ENCODE results near the gene ANKRD11.
"Not testable (repeated sequence)": the region's sequence is repeated elsewhere in the genome, so short reads cannot be mapped to it uniquely, and the experiment has no call there.

Gene ANKRD11

DNA sequence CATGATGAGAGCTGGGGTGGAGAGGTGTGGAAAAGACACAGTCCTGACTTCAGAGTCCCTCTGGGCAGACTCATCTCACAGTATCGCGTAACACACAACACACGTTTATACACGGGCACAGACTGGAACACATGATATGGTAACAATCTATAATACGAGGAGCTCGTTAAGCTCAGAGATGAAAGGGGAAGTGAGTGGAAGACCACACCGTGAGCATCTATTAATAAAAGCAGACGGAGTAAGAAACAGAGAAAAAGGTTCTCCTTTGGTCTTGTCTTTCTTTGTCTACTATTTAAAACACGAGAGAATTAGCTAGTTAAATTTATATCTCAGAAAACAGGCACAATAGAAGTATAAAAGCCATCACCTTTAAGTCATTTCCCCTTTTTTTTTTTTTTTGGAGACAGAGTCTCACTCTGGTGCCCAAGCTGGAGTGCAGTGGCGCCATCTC lies 13.5 kb downstream of the ANKRD11 start:
- no peak for DNase-seq

DNA sequence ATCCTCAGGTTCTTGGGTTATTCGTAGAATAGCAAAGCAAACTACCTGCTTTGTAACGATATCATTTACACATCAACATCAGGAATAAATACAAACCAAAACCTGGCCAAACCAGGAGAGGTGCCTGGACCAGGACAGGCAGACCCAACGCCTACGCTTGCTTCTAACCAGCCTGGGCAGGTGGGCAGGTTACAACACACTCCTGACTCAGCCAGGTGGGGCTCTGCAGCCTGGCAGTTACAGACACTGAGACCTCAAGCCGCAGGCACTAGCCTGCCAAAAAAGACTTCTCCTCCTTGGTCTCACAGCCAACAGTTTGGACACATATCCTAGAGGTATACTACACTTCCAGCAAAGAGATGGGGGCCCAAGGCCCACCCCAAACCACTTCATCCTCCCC lies 14.0 kb downstream of the ANKRD11 start:
- DNase-seq: no peak

DNA sequence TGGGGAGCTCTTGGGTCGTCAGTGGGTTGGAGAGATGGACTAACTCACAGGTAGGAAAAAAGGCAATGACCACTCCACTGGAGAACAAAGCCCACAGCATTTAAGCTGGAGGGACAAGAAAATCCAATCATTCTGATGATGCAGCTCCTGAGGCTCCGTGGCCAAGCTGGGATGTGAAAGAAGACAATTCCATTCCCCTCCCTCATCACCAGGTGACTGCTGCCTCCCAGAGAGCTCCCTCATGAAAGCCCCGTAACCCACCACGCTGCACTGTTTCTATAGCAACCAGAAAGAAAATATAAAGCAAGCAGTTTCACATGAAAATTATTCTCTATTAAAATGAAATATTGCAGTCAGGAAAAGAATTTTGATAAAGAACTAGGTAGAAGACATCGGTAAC lies 15.2 kb downstream of the ANKRD11 start:
- DNase-seq: no peak

DNA sequence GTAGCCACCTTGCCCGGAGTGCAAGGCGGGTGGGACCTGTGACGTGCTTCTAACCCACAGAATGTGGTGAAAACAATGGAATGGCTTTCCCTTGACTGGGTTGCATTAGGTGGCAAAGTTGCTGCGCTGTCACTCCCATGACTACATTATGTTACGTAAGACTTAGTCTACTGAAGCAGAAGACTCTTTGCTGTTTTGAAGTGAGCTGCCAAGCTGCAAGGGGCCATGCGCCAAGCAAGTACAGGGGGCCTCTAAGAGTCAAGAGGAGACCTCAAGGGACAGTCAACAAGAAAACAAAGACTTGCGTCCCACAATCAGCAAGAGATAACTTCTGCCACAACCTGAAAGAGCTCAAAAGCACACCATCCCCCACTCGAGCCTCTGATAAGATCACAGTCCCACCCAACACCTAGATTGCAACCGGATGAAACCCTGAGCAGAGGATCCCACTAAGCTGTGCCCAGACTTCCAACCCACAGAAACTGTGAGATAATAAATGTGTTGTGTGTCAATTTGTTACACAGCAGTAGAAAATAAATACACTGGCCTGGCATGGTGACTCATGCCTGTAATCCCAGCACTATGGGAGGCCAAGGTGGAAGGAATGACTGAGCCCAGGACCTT lies 16.5 kb downstream of the ANKRD11 start:
- DNase-seq: no peak

DNA sequence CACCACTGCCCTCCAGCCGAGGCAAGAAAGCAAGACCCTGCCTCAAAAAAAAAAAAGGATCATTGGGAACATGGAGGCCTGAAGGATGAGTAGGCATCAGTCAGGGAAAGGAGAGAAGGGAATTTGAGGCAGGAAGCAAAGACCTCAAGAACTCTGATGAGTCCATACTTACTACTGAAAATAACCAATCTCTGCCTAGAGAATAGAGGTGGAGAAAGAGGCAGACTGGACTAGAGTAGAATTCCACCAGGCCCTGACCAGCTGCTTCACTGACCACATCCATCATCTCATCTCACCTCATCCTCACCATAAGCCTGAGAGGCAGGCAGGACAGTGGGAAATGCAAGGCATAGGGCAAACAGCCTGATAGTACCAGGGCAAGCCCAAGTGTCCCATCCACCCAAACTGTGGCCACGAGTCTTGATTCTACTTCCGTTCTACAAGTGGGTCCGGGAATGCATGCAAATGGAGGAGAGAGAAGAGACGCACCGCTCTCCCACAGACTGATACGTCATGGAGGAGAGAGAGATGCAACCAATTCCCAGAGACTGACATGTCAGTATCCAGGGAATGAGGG lies 17.1 kb downstream of the ANKRD11 start:
- no peak for DNase-seq

DNA sequence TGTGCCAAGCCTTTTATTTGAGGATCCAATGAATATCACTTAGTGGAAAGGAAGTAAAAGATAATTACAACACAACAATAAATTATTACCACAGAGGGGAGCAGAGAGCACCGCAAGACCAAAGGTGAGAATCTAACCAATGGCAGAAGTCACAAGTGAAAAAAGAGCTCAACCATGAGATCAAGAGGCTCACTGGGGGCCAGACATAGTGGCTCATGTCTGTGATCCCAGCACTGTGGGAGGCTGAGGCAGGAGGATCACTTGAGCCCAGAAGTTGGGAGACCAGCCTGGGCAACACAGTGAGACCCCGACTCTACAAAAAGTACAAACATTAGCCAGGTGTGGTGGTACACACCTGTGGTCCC lies 17.7 kb downstream of the ANKRD11 start:
- no peak for DNase-seq

DNA sequence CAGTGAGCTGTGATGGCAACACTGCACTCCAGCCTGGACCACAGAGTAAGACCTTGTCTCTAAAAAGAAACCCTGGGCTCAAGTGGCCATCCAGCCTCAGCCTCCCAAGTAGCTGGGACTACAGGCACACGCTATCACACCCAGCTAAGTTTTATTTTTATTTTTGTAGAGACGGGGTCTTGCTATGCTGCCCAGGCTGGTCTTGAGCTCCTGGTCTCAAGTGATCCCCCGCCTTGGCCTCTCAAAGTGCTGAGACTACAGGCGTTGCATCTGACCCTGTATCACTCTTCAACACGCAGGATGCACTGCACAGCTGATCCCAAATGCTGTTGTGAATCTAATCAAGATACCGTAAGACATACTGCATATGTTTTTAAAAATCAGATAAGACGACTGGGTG lies 23.0 kb downstream of the ANKRD11 start:
- DNase-seq: no peak

DNA sequence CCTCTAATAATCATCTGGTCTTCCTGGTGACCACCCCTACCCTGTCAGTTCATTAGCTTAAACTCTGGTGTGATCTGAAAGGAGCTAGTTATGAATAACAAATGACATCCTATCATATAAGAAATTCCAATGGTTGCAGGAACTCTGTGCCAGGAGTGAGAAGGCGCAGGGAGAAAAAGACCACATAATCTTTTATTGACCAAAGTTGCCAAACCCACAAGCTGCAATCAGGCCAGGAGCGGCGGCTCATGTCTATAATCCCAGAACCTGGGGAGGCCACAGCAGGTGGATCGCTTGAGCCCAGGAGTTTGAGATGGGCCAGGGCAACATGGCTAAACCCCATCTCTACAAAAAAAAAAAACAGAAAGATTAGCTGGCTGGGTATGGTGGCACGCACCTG lies 23.4 kb downstream of the ANKRD11 start:
- DNase-seq: no peak

DNA sequence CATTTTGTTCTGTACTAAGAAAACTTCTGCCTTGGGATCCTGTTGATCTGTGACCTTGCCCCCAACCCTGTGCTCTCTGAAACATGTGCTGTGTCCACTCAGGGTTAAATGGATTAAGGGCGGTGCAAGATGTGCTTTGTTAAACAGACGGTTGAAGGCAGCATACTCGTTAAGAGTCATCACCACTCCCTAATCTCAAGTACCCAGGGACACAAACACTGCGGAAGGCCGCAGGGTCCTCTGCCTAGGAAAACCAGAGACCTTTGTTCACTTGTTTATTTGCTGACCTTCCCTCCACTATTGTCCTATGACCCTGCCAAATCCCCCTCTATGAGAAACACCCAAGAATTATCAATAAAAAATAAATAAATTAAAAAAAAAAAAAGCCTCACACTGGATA lies 27.0 kb downstream of the ANKRD11 start:
- DNase-seq: not testable (repeated sequence)

DNA sequence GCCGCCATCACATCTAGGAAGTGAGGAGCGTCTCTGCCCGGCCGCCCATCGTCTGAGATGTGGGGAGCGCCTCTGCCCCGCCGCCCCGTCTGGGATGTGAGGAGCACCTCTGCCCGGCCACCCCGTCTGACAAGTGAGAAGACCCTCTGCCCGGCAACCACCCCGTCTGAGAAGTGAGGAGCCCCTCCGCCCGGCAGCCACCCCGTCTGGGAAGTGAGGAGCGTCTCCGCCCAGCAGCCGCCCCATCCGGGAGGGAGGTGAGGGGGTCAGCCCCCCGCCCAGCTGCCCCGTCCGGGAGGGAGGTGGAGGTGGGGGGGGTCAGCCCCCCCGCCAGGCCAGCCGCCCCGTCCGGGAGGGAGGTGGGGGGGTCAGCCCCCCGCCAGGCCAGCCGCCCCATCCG lies 27.7 kb downstream of the ANKRD11 start:
- not testable (repeated sequence) for DNase-seq

DNA sequence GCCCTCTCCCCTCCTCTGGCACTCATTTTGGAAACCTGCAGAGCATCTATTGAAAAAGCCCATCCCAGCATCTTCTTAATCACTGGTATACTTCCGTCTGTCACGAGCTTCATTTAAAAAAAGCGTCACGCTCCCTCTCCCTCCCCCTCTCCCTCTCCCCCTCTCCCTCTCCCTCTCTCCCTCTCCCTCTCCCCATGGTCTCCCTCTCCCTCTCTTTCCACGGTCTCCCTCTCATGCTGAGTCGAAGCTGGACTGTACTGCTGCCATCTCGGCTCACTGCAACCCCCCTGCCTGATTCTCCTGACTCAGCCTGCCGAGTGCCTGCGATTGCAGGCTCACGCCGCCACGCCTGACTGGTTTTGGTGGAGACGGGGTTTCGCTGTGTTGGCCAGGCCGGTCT lies 28.5 kb downstream of the ANKRD11 start:
- not testable (repeated sequence) for DNase-seq

DNA sequence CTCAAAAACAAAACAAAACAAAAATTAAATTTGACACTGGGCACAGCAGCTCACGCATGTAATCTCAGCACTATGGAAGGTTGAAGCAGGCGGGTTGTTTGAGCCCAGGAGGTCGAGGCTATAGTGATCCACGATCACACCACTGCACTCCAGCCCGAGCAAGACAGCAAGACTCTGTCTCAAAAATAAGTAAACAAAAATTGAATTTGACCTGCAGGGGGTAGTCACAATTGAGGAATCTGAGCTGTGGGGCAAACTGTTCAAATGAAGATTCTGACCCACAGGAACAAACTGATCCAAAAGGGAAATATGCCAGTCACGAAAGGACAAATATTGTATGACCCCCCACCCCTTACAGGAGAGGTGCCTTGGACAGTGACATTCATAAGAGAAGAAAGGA lies 29.8 kb downstream of the ANKRD11 start:
- no peak for DNase-seq

DNA sequence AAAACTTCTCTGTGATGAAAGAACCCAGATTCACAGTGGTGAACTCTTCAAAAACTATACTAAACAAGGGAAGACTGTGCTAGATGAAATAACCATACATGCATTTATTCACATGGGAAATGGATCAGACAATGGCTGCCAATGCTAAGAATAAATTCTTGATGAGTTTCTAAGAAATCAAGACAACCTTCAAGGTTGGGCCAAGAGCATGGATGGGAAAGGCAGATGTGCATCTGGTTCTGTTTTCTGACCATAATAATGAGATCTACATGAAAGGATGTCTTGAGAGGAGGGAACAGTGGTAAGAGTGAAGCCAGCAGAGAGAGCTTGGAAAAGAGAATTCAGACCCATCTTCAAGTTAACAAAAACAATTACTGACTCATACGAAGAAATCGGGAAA lies 31.4 kb downstream of the ANKRD11 start:
- DNase-seq: no peak

DNA sequence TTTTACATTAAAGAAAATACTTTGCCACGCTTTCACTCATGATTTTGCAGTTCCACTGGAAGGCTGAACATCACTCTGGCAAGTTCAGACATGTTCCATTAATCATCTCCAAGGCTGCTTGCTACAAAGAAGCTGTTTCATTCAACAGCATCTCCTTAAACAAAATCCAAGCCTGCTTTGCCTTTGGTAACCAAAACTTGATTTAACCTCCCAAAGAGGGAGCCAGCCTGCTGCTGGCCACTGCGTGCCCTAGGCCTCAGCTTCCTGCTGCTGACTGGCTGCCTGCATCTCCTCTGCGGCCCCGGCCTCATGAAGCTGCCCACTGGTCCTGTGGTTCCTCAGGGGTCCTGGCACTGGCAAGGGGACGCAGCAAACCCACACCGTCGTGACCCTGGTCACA lies 31.8 kb downstream of the ANKRD11 start:
- no peak for DNase-seq

DNA sequence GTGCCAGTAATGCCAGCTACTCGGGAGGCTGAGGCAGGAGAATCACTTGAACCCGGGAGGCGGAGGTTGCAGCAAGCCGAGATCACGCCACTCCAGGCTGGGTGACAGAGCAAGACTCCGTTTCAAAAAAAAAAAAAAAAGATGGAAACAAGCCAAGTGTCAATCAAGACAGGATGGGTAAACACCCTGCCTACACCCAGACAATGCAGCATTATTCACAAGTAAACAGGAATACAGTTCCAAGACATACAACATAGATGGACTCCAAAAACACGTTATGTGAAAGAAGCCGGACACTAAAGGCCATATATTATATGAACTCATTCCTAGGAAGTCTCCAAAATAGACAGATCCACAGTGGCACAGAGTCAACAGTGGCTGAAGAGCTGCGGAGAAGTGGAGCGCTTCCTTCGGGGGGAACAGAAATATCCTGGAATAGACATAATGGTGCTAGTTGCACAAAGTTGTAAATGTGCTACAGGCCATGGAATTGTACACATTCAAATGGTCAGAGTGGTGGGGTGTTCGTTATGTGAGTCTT lies 33.9 kb downstream of the ANKRD11 start:
- DNase-seq: no peak

DNA sequence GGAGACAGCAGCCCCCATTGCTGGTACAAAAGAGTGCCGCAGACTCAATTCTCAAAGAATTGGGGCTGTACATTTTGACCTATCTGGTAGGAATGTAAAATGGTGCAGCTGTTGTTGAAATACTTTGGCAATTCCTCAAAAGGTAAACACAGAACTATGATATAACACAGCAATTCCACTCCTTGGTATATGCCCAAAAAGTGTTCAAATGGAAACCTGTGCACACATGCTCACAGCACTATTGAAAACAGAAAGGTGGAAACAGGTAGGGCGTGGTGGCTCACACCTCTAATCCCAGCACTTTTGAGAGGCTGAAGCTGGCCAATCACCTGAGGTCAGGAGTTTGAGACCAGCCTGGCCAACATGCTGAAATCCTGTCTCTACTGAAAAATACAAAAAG lies 34.7 kb downstream of the ANKRD11 start:
- DNase-seq: no peak

DNA sequence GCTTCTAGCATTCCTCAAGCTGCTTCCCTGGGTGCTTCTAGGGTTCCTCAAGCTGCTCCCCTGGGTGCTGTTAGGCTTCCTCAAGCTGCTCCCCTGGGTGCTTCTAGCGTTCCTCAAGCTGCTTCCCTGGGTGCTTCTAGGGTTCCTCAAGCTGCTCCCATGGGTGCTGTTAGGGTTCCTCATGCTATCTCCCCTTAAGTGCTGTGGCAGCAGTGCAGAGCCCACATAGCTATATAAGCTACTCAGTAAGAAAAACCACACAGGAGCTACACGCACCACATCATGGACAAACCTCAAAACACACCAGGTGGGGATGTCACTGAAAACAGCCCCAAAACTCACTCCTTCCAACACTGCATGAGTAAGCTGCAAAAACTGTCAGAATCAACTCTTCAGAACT lies 35.2 kb downstream of the ANKRD11 start:
- DNase-seq: no peak

DNA sequence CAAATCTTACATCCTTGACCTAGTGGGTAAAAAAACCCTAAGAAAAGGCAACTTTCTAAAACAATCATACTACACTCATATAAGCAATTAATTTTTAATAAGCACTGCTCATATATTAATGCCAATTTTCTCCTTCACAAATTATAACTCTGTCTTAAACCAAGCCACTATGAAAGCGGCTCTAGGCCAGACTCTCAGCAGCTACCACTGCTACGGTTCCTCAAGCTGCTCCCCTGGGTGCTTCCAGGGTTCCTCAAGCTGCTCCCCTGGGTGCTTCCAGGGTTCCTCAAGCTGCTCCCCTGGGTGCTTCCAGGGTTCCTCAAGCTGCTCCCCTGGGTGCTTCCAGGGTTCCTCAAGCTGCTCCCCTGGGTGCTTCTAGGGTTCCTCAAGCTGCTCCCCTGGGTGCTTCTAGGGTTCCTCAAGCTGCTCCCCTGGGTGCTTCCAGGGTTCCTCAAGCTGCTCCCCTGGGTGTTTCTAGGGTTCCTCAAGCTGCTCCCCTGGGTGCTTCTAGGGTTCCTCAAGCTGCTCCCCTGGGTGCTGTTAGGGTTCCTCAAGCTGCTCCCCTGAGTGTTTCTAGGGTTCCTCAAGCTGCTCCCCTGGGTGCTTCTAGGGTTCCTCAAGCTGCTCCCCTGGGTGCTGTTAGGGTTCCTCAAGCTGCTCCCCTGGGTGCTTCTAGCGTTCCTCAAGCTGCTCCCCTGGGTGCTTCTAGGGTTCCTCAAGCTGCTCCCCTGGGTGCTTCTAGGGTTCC lies 35.8 kb downstream of the ANKRD11 start:
- peak; percentile 36 for DNase-seq

DNA sequence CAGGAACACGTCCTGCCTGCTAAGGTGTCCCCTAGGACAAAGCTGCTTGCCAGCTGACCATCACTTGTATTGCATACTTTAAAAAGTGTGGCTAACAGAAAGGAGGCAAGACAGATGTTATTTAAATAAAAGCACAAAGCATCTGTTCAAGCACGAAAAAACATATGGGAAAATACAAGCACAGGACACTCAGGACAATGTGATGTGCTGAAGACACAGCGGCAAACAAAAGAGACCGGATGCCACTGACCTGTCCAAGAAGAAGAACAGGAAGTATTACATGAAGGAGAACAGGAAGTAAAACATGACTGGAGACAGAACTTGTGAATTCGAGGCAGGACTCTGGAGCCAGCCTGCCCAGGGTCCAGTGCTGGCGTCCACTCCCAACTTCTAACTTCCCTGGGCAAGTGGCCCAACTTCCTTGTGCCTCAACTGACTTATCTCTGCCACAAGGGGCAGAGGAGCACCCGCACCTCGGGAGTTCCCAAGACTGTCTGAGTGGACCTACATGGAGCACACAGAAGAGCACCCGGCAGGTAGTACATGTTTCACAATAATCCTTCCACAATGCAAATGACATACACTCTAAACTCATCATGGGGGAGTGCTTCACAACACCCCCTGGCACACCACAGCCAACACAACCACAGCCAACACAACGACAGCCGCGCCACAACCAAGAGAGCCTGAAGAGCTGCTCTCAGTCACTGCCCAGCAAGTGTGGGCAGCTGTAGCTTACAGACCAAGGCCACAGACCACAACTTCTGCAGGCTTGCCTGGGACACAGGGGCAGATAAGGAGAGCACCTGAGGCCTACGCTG lies 36.6 kb downstream of the ANKRD11 start:
- no peak for DNase-seq

DNA sequence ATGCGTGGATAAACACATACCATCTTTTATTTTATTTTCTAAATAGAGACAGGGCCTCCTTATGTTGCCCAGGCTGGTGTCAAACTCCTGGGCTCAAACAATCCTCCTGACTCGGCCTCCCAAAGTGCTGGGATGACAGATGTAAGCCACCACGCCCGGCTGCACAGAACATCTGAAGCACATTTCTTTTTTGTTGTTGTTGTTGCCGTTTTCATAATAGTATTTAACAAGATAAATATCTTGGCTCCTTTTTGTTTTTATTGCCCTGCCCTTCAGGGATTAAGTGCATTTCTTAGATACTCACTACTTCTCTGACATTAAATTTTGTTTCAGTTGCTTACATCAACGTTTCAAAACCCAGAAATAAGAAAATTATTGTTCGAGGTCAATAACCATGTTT lies 37.4 kb downstream of the ANKRD11 start:
- no peak for DNase-seq

DNA sequence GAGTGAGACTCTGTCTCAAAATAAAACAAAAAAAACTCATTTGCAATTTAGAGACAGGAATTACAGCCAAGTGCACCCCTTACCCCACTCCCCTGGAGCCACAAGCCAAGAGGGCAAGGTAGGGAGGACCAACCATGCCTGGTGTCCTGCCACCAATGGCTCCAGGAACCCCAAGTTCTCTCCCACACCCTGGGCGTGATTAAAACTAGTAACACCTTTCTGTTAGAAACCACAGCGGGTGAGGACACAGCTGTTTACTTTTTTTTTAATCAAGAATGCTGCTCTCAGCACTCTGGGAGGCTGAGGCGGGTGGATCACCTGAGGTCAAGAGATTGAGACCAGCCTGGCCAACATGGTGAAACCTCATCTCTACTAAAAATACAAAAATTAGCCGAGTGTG lies 38.1 kb downstream of the ANKRD11 start:
- no peak for DNase-seq

DNA sequence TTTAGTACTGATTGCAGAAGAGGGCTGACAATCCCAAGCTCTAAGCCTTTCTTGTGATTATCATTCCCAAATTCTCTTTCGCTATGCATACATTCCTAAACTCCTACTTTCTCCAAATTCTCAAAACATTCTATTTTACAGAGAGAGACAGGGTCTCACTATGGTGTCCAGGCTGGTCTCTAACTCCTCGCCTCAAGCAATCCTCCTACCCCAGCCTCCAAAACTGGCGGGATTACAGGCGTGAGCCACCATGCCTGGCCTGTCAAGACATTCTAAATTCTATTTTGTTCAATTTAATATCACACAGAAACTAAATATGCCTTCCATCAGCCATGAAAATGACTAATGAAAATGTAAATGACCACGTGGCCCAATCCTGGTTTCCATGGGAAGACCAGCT lies 39.8 kb downstream of the ANKRD11 start:
- DNase-seq: no peak

DNA sequence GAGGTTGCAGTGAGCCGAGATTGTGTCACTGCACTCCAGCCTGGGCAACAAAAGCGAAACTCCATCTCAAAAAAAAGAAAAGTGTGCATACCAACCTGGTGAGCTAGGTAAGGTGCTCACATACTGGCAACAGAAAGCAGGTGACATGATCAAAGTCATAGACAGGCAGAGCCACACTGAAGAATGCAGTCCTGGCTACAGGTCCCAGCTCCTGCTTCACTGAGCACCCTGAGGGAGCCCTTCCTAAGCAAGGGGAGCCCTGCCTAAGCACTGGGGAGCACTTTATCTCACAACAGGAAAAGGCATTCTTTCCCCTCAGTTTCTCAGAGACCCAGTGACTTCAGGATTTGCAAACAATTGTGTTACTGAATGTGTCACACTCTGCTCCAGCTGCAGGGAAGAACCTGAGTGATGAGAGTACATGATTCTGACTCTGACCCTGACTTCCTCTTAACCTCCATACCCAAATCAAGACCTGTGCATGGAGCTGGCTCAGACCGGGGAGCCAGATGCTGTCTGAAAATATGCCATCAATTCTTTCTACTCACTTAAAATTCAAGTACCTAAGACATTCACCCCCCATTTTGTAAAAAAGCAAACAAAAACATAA lies 40.5 kb downstream of the ANKRD11 start:
- no peak for DNase-seq

All from CD4-positive, alpha-beta T cell treated with Interferon gamma for 1 hour (primary cell).